Keratinocyte (primary cell): Measurements from ENCODE around the gene PPP1R2. TPM values are rescaled to one million over a fixed set of nuclear protein-coding genes. Genes with fewer than 3 reads are reported as not detected.

Experiments used
- DNase-seq: peaks from one replicate; pipeline ENCODE4 v3.0.0-alpha.2; 2011; ENCODE audit warnings: low read depth, missing footprints, low spot score
- FAIRE-seq: peaks from 2 replicates; lab custom pipeline; 2011; peaks lifted over from hg19 to GRCh38; lab: Jason Lieb, UNC
- H2AFZ ChIP-seq: 2 replicates; pipeline ENCODE4 v1.6.0; 2012; ENCODE audit warnings: low read length, control low read depth, inconsistent platforms; ENCODE audit not compliant: control insufficient read depth
- H3K27ac ChIP-seq: 2 replicates; pipeline ENCODE4 v1.5.1; 2011; ENCODE audit warnings: low read length; ENCODE audit not compliant: control insufficient read depth, insufficient read depth
- H3K27me3 ChIP-seq: 3 replicates; pipeline ENCODE4 v1.6.0; 2011; ENCODE audit warnings: low read length; ENCODE audit not compliant: control insufficient read depth, insufficient read depth; ENCODE audit errors: extremely low read depth
- H3K36me3 ChIP-seq, 2 experiments: 2 replicates in 1 of 2; 3 replicates in 1 of 2; pipeline ENCODE4 v1.5.1; 2011; ENCODE audit warnings: low read length in 2 of 2, mild to moderate bottlenecking in 1 of 2; ENCODE audit not compliant: control insufficient read depth in 2 of 2, insufficient read depth in 2 of 2; ENCODE audit errors: extremely low read depth in 1 of 2
- H3K4me1 ChIP-seq: 3 replicates; pipeline ENCODE4 v1.5.1; 2011; ENCODE audit warnings: low read length; ENCODE audit not compliant: control insufficient read depth, insufficient read depth; ENCODE audit errors: extremely low read depth
- H3K4me2 ChIP-seq: 3 replicates; pipeline ENCODE4 v1.6.0; 2011; ENCODE audit warnings: low read depth, low read length; ENCODE audit not compliant: control insufficient read depth, insufficient read depth; ENCODE audit errors: extremely low read depth
- H3K4me3 ChIP-seq, 3 experiments: fragments of 200-600 bp in 1 of 3; sonication (generic) in 1 of 3; 2 replicates in 2 of 3; 3 replicates in 1 of 3; pipeline ENCODE4 v1.5.1; 2011 to 2016; ENCODE audit warnings: low read length in 3 of 3, mild to moderate bottlenecking in 3 of 3, control low read depth in 2 of 3, inconsistent platforms in 1 of 3, low read depth in 1 of 3, mixed read lengths in 1 of 3, mixed run types in 1 of 3, moderate library complexity in 1 of 3; ENCODE audit not compliant: control insufficient read depth in 2 of 3, insufficient read depth in 2 of 3; ENCODE audit errors: extremely low read depth in 1 of 3
- H3K79me2 ChIP-seq: 2 replicates; pipeline ENCODE4 v1.6.0; 2012; ENCODE audit warnings: low read length; ENCODE audit not compliant: control insufficient read depth, insufficient read depth
- H3K9ac ChIP-seq: 3 replicates; pipeline ENCODE4 v1.6.0; 2011; ENCODE audit warnings: low read length; ENCODE audit not compliant: control insufficient read depth, insufficient read depth; ENCODE audit errors: extremely low read depth
- H3K9me1 ChIP-seq: 3 replicates; pipeline ENCODE4 v1.6.0; 2011; ENCODE audit warnings: low read length; ENCODE audit not compliant: control insufficient read depth, insufficient read depth; ENCODE audit errors: extremely low read depth
- H3K9me3 ChIP-seq: 2 replicates; pipeline ENCODE4 v1.5.1; 2012; ENCODE audit warnings: low read depth, low read length; ENCODE audit not compliant: control insufficient read depth
- H4K20me1 ChIP-seq: 3 replicates; pipeline ENCODE4 v1.6.0; 2011; ENCODE audit warnings: low read length; ENCODE audit not compliant: control insufficient read depth, insufficient read depth; ENCODE audit errors: extremely low read depth
- CTCF ChIP-seq, 3 experiments: IDR thresholded peaks in 1 of 3; conservative IDR thresholded peaks in 1 of 3; optimal IDR thresholded peaks in 1 of 3; 2 replicates in 2 of 3; 3 replicates in 1 of 3; pipeline versions ENCODE3 to v1.5.1; 2011; ENCODE audit warnings: low read length in 3 of 3, mild to moderate bottlenecking in 3 of 3, moderate library complexity in 2 of 3, control low read depth in 1 of 3, inconsistent platforms in 1 of 3; ENCODE audit not compliant: insufficient read depth in 2 of 3; ENCODE audit errors: extremely low read depth in 1 of 3
- EZH2 ChIP-seq: IDR thresholded peaks from one replicate; pipeline ENCODE4 v1.6.1; 2012; ENCODE audit warnings: inconsistent platforms, mild to moderate bottlenecking, low read length, moderate library complexity
- dilution Hi-C: fragments of 300-500 bp; cut with MboI; formaldehyde crosslinking; loops from one replicate; pipeline ENCODE4 v1.7.0; 2020; ENCODE audit warnings: low sequenced_read_pairs; ENCODE audit not compliant: extremely low pct_ligation_motif_present
- polyA plus RNA-seq, 5 experiments: library from polyadenylated mRNA; depleted of rRNA in 3 of 5; stranded (reverse) in 3 of 5; stranded (forward) in 1 of 5; unstranded in 1 of 5; fragments of >200 nt; gene quantifications; 1 replicate in 1 of 5; 2 replicates in 3 of 5; 3 replicates in 1 of 5; pipeline versions ENCODE4 v1.2.1 to v1.2.3, GENCODE V29; 2011 to 2012; ENCODE audit warnings: missing spikeins in 2 of 5, low read depth in 1 of 5, low replicate concordance in 1 of 5

The PPP1R2 gene
- polyA plus RNA-seq, 1 donor (not counting 4 experiments of a cell fraction or from before 2014, with no cell fraction given): 43.2 TPM

DNA sequence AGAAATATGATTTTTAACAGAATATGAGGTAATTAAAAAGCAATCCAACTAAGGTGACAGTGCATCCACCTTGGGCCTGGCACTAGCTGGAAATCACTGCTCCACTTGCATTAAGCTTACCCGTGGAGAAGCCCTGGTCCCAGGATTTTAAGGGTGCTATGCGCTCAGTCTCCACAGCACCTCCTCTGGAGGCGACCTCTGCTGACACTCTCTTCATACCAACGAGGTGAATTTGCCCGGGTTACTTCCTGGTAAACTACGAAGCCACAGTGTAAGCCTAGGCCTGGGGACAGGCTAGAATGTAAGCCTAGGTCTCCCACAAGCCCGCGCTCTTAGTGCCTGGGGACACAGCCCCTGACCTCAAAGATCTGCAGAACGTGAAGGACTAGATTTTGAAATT is 39.8 kb upstream of the PPP1R2 start:
- Histone ChIP-seq H3K27ac (no peak overlapping the region), H3K36me3 (no peaks in the 10 kb centered on the region)

GRCh38 chr3:195580744-195581443 is 37.8 kb upstream of the PPP1R2 start:
- peaks cover 3% of the 10 kb centered on the region for H3K4me1 ChIP-seq
- dilution Hi-C loops: no loop called here
- H3K27ac ChIP-seq: no peak overlapping the region
- H3K9ac ChIP-seq: no peak overlapping the region
- H2AFZ ChIP-seq: no peak overlapping the region
- no peaks in the 10 kb centered on the region for H3K79me2 ChIP-seq
- no peaks in the 10 kb centered on the region for H4K20me1 ChIP-seq
- H3K36me3 ChIP-seq: no peaks in the 10 kb centered on the region
- FAIRE-seq (no peak), DNase-seq (no peak)
- peaks cover 9% of the 10 kb centered on the region for H3K27me3 ChIP-seq
- H3K9me3 ChIP-seq: no peaks in the 10 kb centered on the region
- H3K9me1 ChIP-seq: no peaks in the 10 kb centered on the region
- no peak overlapping the region for H3K4me2 ChIP-seq
- no peak overlapping the region for H3K4me3 ChIP-seq
- TF ChIP-seq CTCF (optimal IDR thresholded peaks at IDR 0.05 in 1 of 3, IDR thresholded peaks at IDR 0.05 in 1 of 3, conservative IDR thresholded peaks at IDR 0.05 in 1 of 3; ENCODE audit: extremely low read depth in 1 of 3, insufficient read depth in 2 of 3, low read length in 3 of 3) (no peak), EZH2 (no peak)

More for the DNA sequence above, 39.8 kb upstream of the PPP1R2 start:
- Histone ChIP-seq H3K27me3 (peaks cover 14% of the 10 kb centered on the region), H2AFZ (no peak overlapping the region), H3K79me2 (no peaks in the 10 kb centered on the region), H3K4me1 (peaks cover 3% of the 10 kb centered on the region), H3K9ac (no peak overlapping the region), H3K4me2 (no peak overlapping the region), H3K9me3 (no peaks in the 10 kb centered on the region), H3K9me1 (no peaks in the 10 kb centered on the region), H3K4me3 (no peak overlapping the region), H4K20me1 (no peaks in the 10 kb centered on the region)
- dilution Hi-C loops: no loop called here
- FAIRE-seq (no peak), DNase-seq (no peak)
- TF ChIP-seq EZH2 (no peak), CTCF (optimal IDR thresholded peaks at IDR 0.05 in 1 of 3, IDR thresholded peaks at IDR 0.05 in 1 of 3, conservative IDR thresholded peaks at IDR 0.05 in 1 of 3; ENCODE audit: extremely low read depth in 1 of 3, insufficient read depth in 2 of 3, low read length in 3 of 3) (no peak)
